ENCODE data around the gene PSME1.

The PSME1 gene

DNA sequence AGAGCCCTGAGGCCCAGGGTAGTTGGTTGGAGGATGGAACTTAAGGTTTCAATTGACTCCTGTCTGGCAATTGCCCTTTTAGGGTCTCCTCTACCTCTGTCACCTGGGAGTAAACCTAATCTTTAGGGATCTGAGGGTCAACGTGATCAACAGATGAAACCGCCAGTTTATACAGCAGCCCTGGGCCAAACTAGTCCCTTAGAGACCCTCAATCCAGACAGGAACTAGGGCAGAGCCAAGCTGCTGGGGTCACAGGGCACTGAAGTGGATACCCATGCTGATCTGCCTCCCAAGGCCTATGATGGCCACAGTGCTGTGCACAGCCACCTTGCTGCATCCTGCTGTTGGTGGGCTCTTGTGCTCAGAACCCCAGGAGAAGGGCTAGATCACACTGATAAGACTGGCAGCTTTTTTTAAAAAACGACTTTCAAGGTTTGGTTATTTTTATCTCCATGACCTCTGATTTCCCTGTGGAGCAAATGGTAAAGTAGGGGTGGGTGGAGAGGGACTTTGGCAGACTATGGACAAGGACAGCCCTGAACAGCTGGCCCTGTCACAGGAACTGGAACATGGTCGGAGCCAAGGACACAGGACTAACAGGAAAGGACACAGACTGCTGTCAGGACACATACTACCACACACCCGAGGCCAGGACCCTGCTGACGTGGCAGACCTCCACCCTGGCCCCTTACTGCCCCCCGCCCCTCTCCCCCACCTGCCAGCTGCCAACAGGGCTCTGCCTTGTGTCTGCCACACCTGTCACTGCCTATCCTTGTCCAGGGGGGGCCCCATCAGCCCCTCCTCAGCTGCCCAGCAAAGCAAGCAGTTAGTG is 5.1 kb upstream of the PSME1 start:
- DNase-seq: no peak

DNA sequence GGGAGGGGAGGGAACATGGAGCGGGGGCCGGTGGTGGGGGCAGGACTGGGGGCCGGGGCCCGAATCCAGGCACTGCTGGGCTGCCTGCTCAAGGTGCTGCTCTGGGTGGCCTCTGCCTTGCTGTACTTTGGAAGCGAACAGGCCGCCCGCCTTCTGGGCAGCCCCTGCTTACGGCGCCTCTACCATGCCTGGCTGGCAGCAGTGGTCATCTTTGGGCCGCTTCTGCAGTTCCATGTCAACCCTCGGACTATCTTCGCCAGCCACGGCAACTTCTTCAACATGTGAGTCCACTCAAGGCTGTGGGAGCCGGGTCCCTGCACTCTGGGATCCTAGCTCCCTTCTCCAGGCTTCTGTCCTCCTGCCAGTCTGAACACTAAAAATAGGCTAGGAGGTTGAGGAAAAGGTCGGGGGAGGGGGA is 4.4 kb upstream of the PSME1 start:
- no peak for DNase-seq

DNA sequence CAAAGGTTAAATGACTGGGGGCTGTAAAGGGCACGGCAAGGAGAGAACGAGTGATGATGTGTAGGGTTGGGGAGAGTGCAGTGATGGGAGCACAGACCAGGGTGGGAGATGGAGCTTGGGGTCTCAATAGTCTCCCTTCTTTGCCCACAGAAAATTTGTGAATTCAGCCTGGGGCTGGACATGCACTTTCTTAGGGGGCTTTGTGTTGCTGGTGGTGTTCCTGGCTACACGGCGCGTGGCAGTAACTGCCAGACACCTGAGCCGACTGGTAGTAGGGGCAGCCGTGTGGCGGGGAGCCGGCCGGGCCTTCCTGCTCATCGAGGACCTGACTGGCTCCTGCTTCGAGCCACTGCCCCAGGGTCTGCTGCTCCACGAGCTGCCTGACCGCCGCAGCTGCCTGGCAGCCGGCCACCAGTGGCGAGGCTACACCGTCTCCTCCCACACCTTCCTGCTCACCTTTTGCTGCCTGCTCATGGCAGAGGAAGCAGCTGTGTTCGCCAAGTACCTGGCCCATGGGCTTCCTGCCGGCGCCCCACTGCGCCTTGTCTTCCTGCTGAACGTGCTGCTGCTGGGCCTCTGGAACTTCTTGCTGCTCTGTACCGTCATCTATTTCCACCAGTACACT is 3.8 kb upstream of the PSME1 start:
- no peak for DNase-seq

DNA sequence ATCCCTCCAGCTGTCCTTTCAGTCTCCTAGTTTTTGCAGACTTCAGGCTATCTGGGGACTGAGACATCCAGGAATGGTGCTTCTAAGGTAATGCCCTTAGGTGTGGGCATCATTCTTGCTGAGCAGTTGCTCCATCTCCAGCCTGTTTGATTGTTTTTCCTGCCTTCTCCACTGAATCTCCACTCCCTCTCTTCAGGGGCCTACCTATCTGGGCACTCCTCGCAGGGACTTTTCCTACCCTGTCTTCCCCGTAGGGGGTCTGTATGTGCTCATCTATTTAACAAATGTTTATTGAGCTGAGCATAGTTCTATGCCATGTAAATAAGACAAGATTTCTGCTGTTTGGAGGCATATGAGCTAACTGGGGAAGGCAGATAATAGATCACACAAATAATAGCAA is 3.0 kb upstream of the PSME1 start:
- no peak for DNase-seq

DNA sequence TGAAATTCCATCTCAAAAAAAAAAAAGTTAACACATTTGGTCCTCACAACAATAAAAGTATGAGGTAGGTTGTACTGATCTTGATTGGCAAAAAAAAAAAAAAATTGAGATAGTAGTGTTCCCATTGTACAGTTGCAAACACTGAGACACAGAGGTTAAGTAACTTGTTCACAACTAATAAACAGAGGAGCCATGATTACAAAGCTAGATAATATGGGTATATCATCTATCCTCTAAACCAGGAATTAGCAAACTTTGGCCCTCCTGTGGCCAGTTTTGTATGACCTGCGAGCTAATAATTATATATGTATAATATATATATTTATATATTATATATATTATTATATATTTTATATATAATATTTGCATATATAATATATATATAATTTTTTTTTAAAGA is 2.3 kb upstream of the PSME1 start:
- DNase-seq: no peak

DNA sequence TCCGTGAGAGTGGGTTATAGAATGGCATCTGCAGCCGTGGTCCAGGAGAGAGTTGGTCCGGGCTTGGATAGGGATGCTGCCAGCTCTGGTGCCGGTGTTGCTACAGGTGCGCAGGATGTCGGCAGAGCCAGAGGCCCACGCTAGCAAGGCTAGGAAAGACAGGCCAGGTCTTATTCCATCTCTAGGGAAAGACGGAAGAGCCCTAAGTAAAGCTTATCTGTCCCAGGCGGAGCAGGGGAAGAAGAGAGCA is 485 bp upstream of the PSME1 start:
- DNase-seq: no peak

DNA sequence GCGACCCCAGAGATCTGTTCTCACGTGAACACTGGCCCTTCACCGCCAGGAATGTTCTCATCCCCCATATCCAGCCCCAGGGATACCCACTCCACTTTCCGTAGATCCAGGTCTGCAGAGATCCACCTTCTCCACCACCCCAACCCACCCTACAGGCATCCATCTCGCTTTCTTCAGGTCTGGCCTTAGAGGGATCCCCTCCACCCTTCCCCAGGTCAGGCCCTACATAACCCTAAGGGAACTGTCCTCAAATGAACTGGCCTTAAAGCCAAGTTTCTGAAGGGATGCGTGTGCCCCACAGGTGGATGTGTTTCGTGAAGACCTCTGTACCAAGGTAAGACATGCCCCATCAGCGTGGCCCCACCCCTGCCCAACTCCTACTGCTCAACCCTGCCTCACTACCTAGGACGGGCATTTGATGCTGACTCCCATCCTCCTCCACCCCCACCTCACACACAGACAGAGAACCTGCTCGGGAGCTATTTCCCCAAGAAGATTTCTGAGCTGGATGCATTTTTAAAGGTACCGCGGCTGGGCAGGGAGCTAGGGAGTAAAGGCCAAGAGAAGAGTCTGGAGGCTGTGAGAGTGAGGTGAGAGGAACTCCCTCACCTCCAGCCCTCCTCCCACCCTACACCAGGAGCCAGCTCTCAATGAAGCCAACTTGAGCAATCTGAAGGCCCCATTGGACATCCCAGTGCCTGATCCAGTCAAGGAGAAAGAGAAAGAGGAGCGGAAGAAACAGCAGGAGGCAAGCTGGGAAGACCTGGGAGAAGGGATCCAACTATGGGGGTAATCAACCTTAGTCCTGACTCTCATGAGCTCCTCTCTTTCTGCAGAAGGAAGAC is 912 bp downstream of the PSME1 start:
- DNase-seq: no peak

DNA sequence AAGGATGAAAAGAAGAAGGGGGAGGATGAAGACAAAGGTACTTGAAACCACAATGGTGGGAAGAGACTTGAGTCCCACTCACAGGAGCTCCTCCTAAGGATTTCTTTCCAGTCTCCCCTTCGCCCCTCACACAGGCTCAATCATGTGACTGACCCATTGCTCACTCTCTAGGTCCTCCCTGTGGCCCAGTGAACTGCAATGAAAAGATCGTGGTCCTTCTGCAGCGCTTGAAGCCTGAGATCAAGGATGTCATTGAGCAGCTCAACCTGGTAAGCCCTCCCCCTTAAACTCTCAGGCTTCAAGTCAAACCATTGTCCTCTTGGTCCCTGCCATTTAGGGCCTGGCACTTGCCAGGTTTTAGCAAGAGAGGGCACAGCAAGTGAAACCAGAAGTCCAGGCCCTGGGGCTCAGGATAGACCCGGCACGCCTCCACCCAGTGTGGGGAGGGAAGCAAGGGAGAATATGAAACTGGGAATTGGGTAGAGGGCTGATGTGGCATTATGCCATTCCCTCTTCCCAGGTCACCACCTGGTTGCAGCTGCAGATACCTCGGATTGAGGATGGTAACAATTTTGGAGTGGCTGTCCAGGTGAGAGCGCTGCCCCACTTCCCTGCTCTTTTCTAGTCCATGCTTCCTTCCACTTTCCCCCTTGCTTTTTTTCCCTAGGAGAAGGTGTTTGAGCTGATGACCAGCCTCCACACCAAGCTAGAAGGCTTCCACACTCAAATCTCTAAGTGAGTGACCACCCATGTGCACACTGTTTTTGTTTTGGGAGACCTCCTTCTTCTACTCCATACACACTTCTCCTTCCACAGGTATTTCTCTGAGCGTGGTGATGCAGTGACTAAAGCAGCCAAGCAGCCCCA is 1.8 kb downstream of the PSME1 start:
- no peak for DNase-seq

DNA sequence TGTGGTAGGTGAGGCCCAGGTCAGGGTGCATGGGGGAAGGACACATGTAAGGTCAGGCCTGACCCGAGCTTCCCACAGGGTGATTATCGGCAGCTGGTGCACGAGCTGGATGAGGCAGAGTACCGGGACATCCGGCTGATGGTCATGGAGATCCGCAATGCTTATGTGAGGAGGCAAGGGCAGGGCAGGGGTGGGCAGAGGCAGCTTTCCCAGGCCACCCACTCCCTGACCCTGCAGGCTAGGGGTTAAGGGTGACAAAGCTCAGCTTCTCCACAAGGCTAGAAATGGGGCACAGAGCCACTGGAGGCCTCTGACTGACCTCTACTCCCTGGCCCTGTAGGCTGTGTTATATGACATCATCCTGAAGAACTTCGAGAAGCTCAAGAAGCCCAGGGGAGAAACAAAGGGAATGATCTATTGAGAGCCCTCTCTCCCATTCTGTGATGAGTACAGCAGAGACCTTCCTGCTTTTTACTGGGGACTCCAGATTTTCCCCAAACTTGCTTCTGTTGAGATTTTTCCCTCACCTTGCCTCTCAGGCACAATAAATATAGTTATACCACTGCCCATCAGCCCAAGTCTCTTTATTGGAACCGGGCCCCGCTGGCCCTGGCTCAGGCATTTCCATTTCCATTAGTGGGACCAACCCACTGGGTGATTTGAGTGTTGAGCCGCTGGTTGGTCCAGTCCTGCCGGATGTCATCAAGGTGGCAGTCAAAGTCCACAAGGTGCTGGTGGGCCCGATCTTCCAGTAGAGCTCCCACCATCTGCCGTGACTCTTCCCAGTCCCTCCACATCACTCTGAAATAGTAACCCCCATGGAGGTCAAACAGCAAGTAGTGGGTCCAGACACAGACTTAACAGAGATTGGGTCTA is 2.6 kb downstream of the PSME1 start:
- DNase-seq: peak in 1 of 3 donors; percentile 29

DNA sequence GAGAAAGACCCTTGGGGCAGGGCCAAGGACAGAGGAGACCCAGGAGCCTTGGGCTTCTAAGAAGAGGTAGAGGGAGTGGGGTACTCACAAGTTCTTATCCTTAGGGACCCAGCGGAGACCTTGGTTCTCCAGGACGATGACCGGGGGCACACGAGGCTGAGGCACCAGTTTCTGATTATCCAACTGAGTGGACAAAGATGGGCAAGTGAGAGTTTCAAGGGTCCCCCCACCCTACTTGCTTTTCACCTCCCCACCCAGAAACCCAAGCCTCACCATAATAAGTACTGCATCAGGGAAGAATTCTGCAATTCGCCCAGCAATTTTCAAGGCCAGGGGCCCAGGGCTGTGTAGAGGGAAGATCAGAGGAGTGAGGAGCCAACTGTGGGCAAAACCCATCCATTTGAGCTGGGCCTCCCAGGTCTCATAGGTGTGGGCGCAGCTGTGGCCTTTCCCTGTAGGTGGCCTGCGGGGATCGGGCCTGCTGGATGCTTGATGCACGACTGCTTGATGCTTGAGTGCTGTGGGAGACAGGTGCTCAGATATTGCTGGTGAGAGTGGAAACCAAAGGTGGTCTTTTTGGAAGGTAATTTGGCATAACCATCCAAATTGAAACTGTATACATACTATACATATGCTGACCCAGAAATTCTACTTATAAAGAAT is 3.4 kb downstream of the PSME1 start:
- no peak for DNase-seq

DNA sequence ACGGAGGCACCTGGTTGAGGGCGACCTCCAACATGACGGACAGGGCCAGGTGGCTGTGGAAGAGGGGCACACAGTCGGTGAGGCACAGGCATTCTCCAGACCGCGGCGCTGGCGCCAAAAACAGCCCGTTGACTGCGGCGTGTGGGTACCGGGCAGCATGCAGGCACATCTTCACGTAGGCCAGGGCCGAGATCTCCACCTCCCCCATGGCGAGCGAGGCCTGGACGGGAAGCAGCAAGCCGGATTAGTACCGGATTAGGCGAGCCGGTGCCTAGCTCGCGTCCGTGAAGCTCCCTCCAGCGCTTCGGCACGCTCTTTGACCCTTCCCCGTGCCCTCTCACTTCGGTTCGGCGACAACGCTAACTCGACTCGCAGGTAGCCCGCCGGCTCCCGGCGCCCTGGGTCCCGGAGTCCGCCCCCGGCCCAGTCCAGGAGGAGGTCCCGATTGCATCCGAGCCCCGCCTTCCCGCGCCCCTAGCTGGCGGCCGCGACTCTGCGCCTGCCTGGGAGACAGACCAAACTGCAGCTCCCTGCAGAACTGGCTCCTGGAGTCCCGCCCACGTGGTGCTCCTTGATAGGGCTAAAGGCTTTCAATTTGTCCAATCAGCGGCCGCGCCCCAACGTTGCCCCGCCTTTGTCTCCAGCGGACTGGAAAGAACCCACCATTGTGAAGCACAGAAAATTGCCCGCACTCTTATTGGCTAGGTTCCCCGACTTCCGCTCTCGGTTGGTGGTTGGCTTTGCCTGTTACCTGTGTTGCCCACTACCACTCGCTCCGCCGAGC is 5.3 kb downstream of the PSME1 start, which contains the start of gene EMC9:
Gene EMC9, minus strand, starts transcription at position 495 of the 784 bp plus-strand sequence. Its CDS starts 287 bp downstream, at position 208.
- peak; percentile 100 for DNase-seq

DNA sequence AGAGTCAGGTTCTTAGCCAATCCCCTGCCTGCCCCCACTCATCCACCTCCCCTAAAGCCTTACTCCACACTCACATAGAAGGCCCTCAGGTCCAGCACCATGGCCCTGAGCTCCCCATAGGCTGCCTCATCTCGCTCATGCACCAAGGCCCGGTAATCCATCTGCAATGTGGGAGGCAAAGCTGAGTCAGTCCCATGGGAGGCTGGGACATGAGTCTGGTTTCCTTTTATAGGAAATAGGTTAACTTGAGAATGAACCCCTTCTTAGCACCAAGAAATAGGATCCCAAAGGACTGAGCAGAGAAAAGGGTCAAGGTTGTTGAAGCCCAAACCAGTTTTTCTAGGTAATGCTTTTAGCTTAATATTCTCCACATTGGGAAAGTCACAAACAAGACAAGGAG is 7.5 kb downstream of the PSME1 start:
- peak in 2 of 3 donors; percentile 47 to 55 for DNase-seq

DNA sequence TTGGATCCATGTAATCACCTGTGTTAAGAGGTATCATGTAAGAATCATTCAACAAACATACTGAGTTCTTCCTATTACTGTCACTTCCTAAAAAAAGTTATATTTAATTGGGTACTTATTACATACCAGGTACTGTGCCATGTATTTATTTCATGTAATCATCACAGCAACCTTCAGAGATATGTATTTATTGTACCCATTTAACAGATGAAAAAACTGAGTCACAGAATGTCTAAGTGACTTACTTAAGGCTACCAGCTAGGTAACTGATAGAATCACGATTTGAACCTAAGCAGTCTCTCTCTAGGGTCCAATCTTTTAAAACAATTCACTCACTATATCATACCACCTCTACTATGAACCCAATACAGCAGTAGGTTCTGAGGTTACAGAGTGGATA is 8.5 kb downstream of the PSME1 start:
- DNase-seq: no peak

DNA sequence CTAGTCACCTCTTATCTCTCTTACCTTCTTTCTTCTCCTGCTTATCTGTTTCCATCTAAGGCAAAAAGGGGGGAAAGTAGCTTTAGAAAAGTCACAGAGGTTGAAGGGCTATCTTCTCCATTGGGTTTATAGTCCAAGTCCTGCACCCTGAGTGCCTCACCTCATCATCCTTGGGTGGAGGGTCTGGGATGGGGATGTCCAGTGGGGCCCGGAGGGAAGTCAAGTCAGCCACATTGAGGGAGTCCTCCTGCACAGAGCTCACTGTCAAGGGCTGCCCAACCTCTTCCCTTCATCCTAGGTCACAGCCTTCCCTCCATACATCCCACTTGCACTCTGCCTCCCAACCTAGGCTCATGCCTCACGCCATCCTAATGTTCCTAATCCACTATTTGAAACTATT is 9.2 kb downstream of the PSME1 start:
- no peak for DNase-seq

DNA sequence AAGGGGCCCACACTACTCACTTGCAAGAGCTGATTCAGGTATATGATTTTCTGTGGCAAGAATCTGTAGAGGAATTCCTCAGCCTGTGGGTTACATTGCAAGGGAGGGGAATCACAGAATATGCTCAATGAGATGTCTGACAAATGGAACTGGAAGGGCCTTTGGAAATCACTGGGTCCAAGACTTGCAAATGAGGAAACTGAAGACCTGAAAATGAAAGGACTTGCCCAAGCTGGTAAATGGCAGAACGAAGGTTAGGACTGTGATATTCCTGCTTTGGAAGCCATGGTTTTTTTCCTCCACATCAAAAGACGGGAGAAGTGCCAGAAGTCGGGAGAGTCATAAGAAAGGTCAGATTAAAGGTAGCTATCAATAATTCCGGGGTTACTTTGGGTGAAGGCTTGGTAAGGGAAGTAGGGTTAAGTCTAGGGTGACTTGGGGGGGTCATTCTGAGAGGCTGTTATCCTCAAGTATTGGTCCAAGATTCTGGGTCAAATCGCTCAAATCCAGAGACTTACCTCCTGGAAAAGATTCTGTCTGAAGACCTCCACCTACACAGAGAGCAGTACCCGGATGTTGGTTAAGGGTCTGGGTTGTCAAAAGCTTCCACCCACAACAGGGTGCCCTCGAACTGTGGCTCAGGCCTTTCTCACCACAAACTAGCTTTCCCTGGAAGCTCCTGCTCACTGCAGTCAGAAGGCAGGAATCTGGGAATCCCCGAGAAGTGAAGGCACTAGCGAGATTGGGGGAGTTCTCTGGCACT is 9.9 kb downstream of the PSME1 start:
- peak; percentile 72 to 87 (median 76) for DNase-seq

DNA sequence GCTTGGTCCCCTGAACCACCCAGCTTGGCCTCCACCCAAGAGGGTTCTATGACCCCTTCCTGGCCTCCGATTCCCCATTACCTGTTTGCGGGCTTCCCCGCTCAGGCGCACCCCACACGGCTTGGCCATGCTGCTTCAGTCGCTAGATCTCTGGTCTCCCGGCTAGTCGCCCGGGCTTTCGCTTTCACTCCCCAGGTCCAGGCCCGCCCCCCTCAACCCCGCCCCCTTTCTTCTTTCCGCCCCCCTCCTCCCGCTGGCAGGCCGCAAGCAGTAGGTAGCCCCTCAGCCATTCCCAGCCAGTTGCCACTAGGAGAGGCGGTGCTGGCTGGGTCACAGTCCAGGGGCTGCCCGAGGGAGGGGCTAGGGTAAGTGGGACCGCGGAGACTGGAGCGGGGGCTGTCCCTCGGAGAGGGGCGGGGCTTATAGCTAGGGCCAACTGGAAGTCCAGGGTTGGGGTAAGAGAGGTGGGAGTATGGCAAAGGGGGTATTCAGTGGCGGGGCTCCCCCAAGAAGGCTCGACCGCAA is 10.5 kb downstream of the PSME1 start, which contains the start of gene PSME2:
Gene PSME2, minus strand, starts transcription at position 158 of the 525 bp plus-strand sequence. Its CDS starts 29 bp downstream, at position 129.
- DNase-seq: peak; percentile 96 to 98 (median 97)

DNA sequence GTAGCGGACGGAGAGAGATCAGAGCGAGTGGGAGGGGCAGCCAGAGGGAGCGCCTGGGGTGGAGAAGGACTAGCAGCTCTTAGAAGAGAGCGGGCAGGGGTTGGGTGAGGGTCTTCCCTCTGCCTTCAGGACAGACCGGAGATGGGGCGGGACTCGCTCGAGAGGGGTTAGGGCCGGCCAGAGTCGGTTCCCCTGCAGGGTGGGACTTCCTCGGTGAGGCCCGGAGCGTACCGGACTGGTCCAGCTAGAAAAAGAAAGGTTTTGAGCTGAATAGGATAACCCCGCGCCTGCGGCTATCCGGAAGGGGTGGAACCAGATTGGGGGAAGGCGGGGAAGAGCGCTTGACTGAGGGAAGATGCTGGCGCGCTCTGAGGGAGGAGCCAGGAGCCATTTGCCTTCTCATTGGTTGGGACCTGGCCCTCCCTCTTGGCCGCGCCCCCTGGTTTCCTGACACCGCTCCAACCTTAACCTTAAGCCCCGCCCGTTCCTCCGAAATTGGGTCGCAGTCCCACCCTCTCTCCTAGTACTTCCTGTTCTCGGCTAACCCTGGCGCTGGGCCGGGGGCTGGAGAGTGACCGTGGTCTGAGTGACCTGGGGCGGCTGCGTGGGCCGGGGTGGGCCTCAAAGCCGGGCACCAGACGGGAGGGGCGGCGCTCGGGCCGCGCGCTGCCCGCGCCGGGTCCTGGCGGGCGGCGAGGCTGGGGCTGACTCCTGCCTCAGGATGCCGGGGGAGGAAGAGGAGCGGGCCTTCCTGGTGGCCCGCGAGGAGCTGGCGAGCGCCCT is 11.2 kb downstream of the PSME1 start, which contains the start of gene RNF31:
Gene RNF31, plus strand, starts transcription at position 521 of the 783 bp plus-strand sequence. Its CDS starts 201 bp downstream, at position 722.
- DNase-seq: peak; percentile 99

Data from suppressor macrophage treated with lipopolysaccharide for 1 hour (primary cell).